Progenitor cell of endocrine pancreas (in vitro differentiated cells): ENCODE results near the gene PCDHA3. TPM values are rescaled to one million over a fixed set of nuclear protein-coding genes. Genes with fewer than 3 reads are reported as not detected.
A peak's percentile ranks its signal among the peaks of the same experiment; 100 is the strongest.
"Not testable (repeated sequence)": the region's sequence is repeated elsewhere in the genome, so short reads cannot be mapped to it uniquely, and the experiment has no call there.

Experiments
- DNase-seq: peaks from one replicate; pipeline ENCODE4 v3.0.0; 2021; ENCODE audit warnings: low spot score; ENCODE audit not compliant: unreplicated experiment
- H3K27ac Mint-ChIP-seq: 2 replicates; pipeline ENCODE4 v1.8.0; 2021; ENCODE audit warnings: mild to moderate bottlenecking, moderate library complexity, mixed read lengths
- H3K27me3 Mint-ChIP-seq: 2 replicates; pipeline ENCODE4 v1.8.0; 2021; ENCODE audit warnings: mixed read lengths
- H3K36me3 Mint-ChIP-seq: 2 replicates; pipeline ENCODE4 v1.8.0; 2022; ENCODE audit warnings: mixed read lengths; ENCODE audit not compliant: insufficient read depth
- H3K4me1 Mint-ChIP-seq: 2 replicates; pipeline ENCODE4 v1.8.0; 2021; ENCODE audit warnings: low read depth, mixed read lengths
- H3K4me3 Mint-ChIP-seq: 2 replicates; pipeline ENCODE4 v1.8.0; 2021; ENCODE audit warnings: low read depth, mild to moderate bottlenecking, moderate library complexity, mixed read lengths
- H3K9me3 Mint-ChIP-seq: 2 replicates; pipeline ENCODE4 v1.8.0; 2021; ENCODE audit warnings: low read depth, mixed read lengths
- total RNA-seq: library from RNA; stranded (reverse); gene quantifications from 2 replicates; pipeline ENCODE4 v1.2.1, GENCODE V29; 2021
- TF ChIP-seq, protein P1 (sequence below): fragments of 200-600 bp; sonication (generic); IDR thresholded peaks from one replicate; pipeline ENCODE4 v1.5.0; 2021; ENCODE audit warnings: antibody characterized with exemption, mild to moderate bottlenecking; ENCODE audit not compliant: unreplicated experiment

Gene PCDHA3
- total RNA-seq, 1 donor from 2014 or later: 1.5 TPM

DNA sequence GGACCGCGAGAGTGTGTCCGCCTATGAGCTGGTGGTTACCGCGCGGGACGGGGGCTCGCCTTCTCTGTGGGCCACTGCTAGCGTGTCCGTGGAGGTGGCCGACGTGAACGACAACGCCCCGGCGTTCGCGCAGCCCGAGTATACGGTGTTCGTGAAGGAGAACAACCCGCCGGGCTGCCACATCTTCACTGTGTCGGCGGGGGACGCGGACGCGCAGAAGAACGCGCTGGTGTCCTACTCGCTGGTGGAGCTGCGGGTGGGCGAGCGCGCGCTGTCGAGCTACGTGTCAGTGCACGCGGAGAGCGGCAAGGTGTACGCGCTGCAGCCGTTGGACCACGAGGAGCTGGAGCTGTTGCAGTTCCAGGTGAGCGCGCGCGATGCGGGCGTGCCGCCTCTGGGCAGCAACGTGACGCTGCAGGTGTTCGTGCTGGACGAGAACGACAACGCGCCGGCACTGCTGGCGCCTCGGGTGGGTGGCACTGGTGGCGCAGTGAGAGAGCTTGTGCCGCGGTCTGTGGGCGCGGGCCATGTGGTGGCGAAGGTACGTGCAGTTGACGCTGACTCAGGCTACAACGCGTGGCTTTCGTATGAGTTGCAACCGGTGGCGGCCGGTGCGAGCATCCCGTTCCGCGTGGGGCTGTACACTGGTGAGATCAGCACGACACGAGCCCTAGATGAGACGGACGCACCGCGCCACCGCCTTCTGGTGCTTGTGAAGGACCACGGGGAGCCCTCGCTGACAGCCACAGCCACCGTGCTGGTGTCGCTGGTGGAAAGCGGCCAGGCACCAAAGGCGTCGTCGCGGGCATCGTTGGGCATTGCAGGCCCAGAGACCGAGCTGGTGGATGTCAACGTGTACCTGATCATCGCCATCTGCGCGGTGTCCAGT lies 35.0 kb downstream of the PCDHA3 start:
- TF ChIP-seq, protein P1, sequence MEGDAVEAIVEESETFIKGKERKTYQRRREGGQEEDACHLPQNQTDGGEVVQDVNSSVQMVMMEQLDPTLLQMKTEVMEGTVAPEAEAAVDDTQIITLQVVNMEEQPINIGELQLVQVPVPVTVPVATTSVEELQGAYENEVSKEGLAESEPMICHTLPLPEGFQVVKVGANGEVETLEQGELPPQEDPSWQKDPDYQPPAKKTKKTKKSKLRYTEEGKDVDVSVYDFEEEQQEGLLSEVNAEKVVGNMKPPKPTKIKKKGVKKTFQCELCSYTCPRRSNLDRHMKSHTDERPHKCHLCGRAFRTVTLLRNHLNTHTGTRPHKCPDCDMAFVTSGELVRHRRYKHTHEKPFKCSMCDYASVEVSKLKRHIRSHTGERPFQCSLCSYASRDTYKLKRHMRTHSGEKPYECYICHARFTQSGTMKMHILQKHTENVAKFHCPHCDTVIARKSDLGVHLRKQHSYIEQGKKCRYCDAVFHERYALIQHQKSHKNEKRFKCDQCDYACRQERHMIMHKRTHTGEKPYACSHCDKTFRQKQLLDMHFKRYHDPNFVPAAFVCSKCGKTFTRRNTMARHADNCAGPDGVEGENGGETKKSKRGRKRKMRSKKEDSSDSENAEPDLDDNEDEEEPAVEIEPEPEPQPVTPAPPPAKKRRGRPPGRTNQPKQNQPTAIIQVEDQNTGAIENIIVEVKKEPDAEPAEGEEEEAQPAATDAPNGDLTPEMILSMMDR: no peak
- Mint-ChIP-seq H3K36me3 (peaks cover 66% of the 10 kb centered on the region), H3K4me3 (no peak overlapping the region), H3K4me1 (no peaks in the 10 kb centered on the region), H3K9me3 (peaks cover 35% of the 10 kb centered on the region), H3K27me3 (no peaks in the 10 kb centered on the region), H3K27ac (no peak overlapping the region)
- no peak for DNase-seq

DNA sequence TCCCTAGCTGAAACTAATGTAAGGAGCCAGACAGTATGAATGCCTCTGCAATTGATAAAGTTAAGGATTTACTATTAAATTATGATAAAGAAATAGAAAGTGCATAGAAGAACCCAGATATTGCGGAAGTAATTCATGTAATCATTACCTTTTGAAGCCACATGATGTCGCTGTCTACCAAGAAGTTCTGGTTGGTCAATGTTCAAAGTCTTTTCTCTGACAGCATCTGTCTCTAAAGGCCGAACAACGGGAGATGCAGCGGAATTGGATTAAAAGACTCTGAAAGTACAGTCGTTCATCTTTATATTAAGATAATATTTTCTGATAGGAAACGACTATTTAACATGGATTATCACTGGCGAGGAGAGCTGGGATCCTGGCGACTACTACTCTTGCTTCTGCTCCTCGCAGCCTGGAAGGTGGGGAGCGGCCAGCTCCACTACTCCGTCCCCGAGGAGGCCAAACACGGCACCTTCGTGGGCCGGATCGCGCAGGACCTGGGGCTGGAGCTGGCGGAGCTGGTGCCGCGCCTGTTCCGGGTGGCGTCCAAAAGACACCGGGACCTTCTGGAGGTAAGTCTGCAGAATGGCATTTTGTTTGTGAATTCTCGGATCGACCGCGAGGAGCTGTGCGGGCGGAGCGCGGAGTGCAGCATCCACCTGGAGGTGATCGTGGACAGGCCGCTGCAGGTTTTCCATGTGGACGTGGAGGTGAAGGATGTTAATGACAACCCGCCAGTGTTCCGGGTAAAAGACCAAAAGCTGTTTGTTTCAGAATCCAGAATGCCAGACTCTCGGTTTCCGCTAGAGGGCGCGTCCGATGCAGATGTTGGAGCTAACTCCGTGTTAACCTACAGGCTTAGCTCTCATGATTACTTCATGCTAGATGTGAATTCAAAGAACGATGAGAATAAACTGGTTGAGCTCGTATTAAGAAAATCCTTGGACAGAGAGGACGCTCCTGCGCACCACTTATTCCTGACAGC lies 40.4 kb downstream of the PCDHA3 start, which contains the start of gene PCDHA8:
PCDHA8 (plus strand) TSS at position 210 of the 985 bp plus-strand sequence; CDS start at position 345, 135 bp downstream.
- Mint-ChIP-seq H3K4me1 (no peaks in the 10 kb centered on the region), H3K36me3 (peaks cover 51% of the 10 kb centered on the region), H3K27ac (no peak within 1 kb of the TSS), H3K9me3 (peaks cover 27% of the 10 kb centered on the region), H3K27me3 (no peaks in the 10 kb centered on the region), H3K4me3 (peak within 1 kb of the TSS; percentile 38)
- no peak for DNase-seq
- TF ChIP-seq, protein P1: no peak

DNA sequence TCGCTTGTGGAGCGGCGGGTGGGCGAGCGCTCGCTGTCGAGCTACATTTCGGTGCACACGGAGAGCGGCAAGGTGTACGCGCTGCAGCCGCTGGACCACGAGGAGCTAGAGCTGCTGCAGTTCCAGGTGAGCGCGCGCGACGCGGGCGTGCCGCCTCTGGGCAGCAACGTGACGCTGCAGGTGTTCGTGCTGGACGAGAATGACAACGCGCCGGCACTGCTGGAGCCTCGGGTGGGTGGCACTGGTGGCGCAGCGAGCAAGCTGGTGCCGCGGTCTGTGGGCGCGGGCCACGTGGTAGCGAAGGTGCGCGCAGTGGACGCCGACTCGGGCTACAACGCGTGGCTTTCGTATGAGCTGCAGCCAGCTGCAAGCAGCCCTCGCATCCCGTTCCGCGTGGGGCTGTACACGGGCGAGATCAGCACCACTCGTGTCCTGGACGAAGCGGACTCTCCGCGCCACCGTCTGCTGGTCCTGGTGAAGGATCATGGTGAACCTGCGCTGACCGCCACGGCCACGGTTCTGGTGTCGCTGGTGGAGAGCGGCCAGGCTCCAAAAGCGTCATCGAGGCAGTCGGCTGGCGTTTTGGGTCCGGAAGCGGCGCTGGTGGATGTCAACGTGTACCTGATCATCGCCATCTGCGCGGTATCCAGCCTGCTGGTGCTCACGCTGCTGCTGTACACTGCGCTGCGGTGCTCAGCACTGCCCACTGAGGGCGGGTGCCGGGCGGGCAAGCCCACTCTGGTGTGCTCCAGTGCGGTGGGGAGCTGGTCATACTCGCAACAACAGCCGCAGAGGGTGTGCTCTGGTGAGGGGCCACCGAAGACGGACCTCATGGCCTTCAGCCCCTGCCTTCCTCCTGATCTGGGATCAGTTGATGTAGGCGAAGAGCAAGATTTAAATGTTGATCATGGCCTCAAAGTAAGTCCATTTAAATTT lies 42.2 kb downstream of the PCDHA3 start:
- peaks cover 36% of the 10 kb centered on the region for H3K9me3 Mint-ChIP-seq
- peaks cover 58% of the 10 kb centered on the region for H3K36me3 Mint-ChIP-seq
- no peak overlapping the region for H3K27ac Mint-ChIP-seq
- DNase-seq: no peak
- H3K4me3 Mint-ChIP-seq: no peak overlapping the region
- no peaks in the 10 kb centered on the region for H3K4me1 Mint-ChIP-seq
- H3K27me3 Mint-ChIP-seq: no peaks in the 10 kb centered on the region
- TF ChIP-seq, protein P1: no peak

DNA sequence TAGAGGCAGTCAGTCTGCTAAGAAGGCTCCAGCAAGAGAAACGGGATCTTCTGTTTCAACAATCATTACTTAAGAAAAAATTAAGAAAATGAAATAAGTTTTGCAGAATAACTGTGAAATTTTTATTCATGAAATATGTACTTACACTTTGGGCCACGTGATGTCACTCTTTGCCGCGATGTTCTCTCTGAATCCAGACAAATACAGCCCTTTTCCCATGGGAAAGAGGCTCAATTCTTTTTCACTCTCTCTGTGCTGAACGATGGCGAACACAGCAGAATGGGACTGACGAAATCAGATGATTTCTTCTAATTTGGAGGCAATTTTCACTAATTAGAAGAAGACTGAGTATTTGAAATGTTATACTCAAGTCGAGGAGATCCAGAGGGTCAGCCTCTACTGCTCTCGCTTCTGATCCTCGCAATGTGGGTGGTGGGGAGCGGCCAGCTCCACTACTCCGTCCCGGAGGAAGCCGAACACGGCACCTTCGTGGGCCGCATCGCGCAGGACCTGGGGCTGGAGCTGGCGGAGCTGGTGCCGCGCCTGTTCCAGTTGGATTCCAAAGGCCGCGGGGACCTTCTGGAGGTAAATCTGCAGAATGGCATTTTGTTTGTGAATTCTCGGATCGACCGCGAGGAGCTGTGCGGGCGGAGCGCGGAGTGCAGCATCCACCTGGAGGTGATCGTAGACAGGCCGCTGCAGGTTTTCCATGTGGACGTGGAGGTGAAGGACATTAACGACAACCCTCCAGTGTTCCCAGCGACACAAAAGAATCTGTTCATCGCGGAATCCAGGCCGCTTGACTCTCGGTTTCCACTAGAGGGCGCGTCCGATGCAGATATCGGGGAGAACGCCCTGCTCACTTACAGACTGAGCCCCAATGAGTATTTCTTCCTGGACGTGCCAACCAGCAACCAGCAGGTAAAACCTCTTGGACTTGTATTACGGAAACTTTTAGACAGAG lies 47.6 kb downstream of the PCDHA3 start, which contains the start of gene PCDHA9:
PCDHA9 (plus strand) TSS at position 244 of the 964 bp plus-strand sequence; CDS start at position 358, 114 bp downstream.
- H3K27me3 Mint-ChIP-seq, DNase-seq, H3K4me1 Mint-ChIP-seq: not testable (repeated sequence)
- H3K9me3 Mint-ChIP-seq: peaks cover 21% of the 10 kb centered on the region
- peaks cover 53% of the 10 kb centered on the region for H3K36me3 Mint-ChIP-seq
- H3K27ac Mint-ChIP-seq: peak within 1 kb of the TSS; percentile 37
- H3K4me3 Mint-ChIP-seq: peak within 1 kb of the TSS; percentile 48

DNA sequence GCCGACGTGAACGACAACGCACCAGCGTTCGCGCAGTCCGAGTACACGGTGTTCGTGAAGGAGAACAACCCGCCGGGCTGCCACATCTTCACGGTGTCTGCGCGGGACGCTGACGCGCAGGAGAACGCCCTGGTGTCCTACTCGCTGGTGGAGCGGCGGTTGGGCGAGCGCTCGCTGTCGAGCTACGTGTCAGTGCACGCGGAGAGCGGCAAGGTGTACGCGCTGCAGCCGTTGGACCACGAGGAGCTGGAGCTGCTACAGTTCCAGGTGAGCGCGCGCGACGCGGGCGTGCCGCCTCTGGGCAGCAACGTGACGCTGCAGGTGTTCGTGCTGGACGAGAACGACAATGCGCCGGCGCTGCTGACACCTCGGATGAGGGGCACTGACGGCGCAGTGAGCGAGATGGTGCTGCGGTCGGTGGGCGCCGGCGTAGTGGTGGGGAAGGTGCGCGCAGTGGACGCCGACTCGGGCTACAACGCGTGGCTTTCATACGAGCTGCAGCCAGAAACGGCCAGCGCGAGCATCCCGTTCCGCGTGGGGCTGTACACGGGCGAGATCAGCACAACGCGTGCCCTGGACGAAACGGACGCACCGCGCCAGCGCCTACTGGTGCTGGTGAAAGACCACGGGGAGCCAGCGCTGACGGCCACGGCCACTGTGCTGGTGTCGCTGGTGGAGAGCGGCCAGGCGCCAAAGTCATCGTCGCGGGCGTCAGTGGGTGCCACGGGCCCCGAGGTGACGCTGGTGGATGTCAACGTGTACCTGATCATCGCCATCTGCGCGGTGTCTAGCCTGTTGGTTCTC lies 49.2 kb downstream of the PCDHA3 start:
- not testable (repeated sequence) for H3K27ac Mint-ChIP-seq, H3K27me3 Mint-ChIP-seq, DNase-seq, H3K4me1 Mint-ChIP-seq, H3K4me3 Mint-ChIP-seq
- Mint-ChIP-seq H3K9me3 (peaks cover 18% of the 10 kb centered on the region), H3K36me3 (peaks cover 48% of the 10 kb centered on the region)
